Tibial nerve (tissue), 4 donors: ENCODE measurements around the gene NIM1K. TPM values are rescaled to one million over a fixed set of nuclear protein-coding genes. Genes with fewer than 3 reads are reported as not detected.

Source experiments
- DNase-seq, 2 donors: peaks; one replicate each; pipeline ENCODE4 v3.0.0-alpha.2; 2019; ENCODE audit warnings: low spot score in 2 of 2
- H3K27ac ChIP-seq, 4 donors: fragments of 200-600 bp; sonication (generic) in 3 of 4; one replicate each; pipeline ENCODE4 v1.5.1; 2017 to 2019; ENCODE audit warnings: mild to moderate bottlenecking in 1 of 4
- H3K27me3 ChIP-seq, 2 donors: fragments of 200-600 bp; sonication (generic) in 1 of 2; one replicate each; pipeline versions ENCODE4 v1.5.1 to v1.6.0; 2017 to 2019
- H3K36me3 ChIP-seq, 3 donors: fragments of 200-600 bp; sonication (generic); one replicate each; pipeline ENCODE4 v1.5.1; 2018 to 2019
- H3K4me1 ChIP-seq, 4 donors: fragments of 200-600 bp; sonication (generic) in 3 of 4; one replicate each; pipeline ENCODE4 v1.5.1; 2017 to 2019
- H3K4me3 ChIP-seq, 4 donors: fragments of 200-600 bp; sonication (generic) in 3 of 4; one replicate each; pipeline ENCODE4 v1.5.1; 2017 to 2019; ENCODE audit warnings: mild to moderate bottlenecking in 1 of 4, moderate library complexity in 1 of 4
- H3K9me3 ChIP-seq, 4 donors: fragments of 200-600 bp; sonication (generic) in 3 of 4; one replicate each; pipeline ENCODE4 v1.5.1; 2017 to 2019
- CTCF ChIP-seq, 5 experiments: fragments of 200-600 bp in 3 of 5; fragments of 450-650 bp in 2 of 5; sonication (generic) in 3 of 5; IDR thresholded peaks; one replicate each; pipeline ENCODE4 v1.5.1; 2016 to 2019; ENCODE audit warnings: antibody characterized with exemption in 5 of 5, mild to moderate bottlenecking in 3 of 5, moderate library complexity in 2 of 5
- EP300 ChIP-seq, 2 donors: sonication (generic); formaldehyde crosslinking; IDR thresholded peaks; one replicate each; pipeline ENCODE4 v1.6.1; 2017; ENCODE audit warnings: antibody characterized with exemption in 2 of 2, mild to moderate bottlenecking in 1 of 2
- POLR2A ChIP-seq, 2 donors: fragments of 450-650 bp; IDR thresholded peaks; one replicate each; pipeline ENCODE4 v1.6.1; 2017; ENCODE audit warnings: antibody characterized with exemption in 2 of 2, mild to moderate bottlenecking in 2 of 2, moderate library complexity in 2 of 2
- WGBS, 2 donors: methylation state at CpG; one replicate each; pipeline ENCODE4 v1.1.5; 2018; 5-methylcytosine and 5-hydroxymethylcytosine counted together
- total RNA-seq, 4 donors: library from RNA; depleted of rRNA; stranded (reverse); fragments of >200 nt; gene quantifications; one replicate each; pipeline ENCODE4 v1.1.0, GENCODE V29; 2016

The NIM1K gene
- total RNA-seq, 4 donors from 2014 or later: 2.0 to 4.8 (median 3.6) TPM

GRCh38 chr5:43270645-43271044 is 78.6 kb downstream of the NIM1K start:
- 86 to 88% methylated on average over 1 of the region's 1 CpG for WGBS, 2 donors
- Histone ChIP-seq H3K36me3 (no peaks in the 10 kb centered on the region), H3K4me3 (no peak overlapping the region), H3K27ac (no peak overlapping the region), H3K27me3 (no peaks in the 10 kb centered on the region), H3K9me3 (peaks cover 0 to 16% (median 0%) of the 10 kb centered on the region in 4 donors), H3K4me1 (no peaks in the 10 kb centered on the region)
- TF ChIP-seq CTCF (IDR thresholded peaks at IDR 0.05) (no peak), POLR2A (IDR thresholded peaks at IDR 0.05) (no peak), EP300 (IDR thresholded peaks at IDR 0.05) (no peak)
- DNase-seq: no peak

GRCh38 chr5:43273552-43273951 is 81.5 kb downstream of the NIM1K start:
- no peaks in the 10 kb centered on the region for H3K4me1 ChIP-seq

GRCh38 chr5:43274435-43275114 is 82.5 kb downstream of the NIM1K start:
- WGBS, 2 donors: 50 to 52% methylated on average over 7 of the region's 7 CpGs
- Histone ChIP-seq H3K36me3 (peaks cover 0 to 30% (median 0%) of the 10 kb centered on the region in 3 donors), H3K27me3 (no peaks in the 10 kb centered on the region), H3K4me1 (no peaks in the 10 kb centered on the region), H3K4me3 (no peak overlapping the region), H3K9me3 (peaks cover 0 to 8% (median 0%) of the 10 kb centered on the region in 4 donors), H3K27ac (no peak overlapping the region)
- no peak for DNase-seq
- TF ChIP-seq POLR2A (IDR thresholded peaks at IDR 0.05) (no peak), CTCF (IDR thresholded peaks at IDR 0.05) (no peak), EP300 (IDR thresholded peaks at IDR 0.05) (no peak)

More at GRCh38 chr5:43273552-43273951, 81.5 kb downstream of the NIM1K start:
- Histone ChIP-seq H3K36me3 (peaks cover 0 to 19% (median 0%) of the 10 kb centered on the region in 3 donors), H3K27me3 (no peaks in the 10 kb centered on the region), H3K4me3 (no peak overlapping the region), H3K27ac (no peak overlapping the region), H3K9me3 (peaks cover 0 to 8% (median 0%) of the 10 kb centered on the region in 4 donors)
- TF ChIP-seq EP300 (IDR thresholded peaks at IDR 0.05): no peak
- no peak for TF ChIP-seq CTCF (IDR thresholded peaks at IDR 0.05)
- TF ChIP-seq POLR2A (IDR thresholded peaks at IDR 0.05): no peak
- no peak for DNase-seq

GRCh38 chr5:43275391-43275790 is 83.4 kb downstream of the NIM1K start:
- DNase-seq: no peak
- TF ChIP-seq CTCF (IDR thresholded peaks at IDR 0.05) (no peak), EP300 (IDR thresholded peaks at IDR 0.05) (no peak), POLR2A (IDR thresholded peaks at IDR 0.05) (no peak)
- Histone ChIP-seq H3K9me3 (no peaks in the 10 kb centered on the region), H3K4me1 (no peaks in the 10 kb centered on the region), H3K27ac (no peak overlapping the region), H3K4me3 (no peak overlapping the region), H3K36me3 (peaks cover 0 to 38% (median 0%) of the 10 kb centered on the region in 3 donors), H3K27me3 (no peaks in the 10 kb centered on the region)
- WGBS, 2 donors: 90 to 95% methylated on average over 4 of the region's 4 CpGs

- Histone ChIP-seq H3K27ac (no peak overlapping the region), H3K9me3 (no peaks in the 10 kb centered on the region), H3K4me3 (no peak overlapping the region), H3K27me3 (no peaks in the 10 kb centered on the region), H3K36me3 (peaks cover 0 to 67% (median 0%) of the 10 kb centered on the region in 3 donors), H3K4me1 (no peaks in the 10 kb centered on the region)
- 91 to 93% methylated on average over 12 of the region's 12 CpGs for WGBS, 2 donors
- TF ChIP-seq CTCF (IDR thresholded peaks at IDR 0.05): no peak
- TF ChIP-seq EP300 (IDR thresholded peaks at IDR 0.05): no peak
- TF ChIP-seq POLR2A (IDR thresholded peaks at IDR 0.05): no peak
- DNase-seq: no peak
Observed at GRCh38 chr5:43279548-43280274, 87.7 kb downstream of the NIM1K start.
